Lower leg skin (tissue), 4 donors: ENCODE measurements around the gene ROGDI. TPM values are rescaled to one million over a fixed set of nuclear protein-coding genes. Genes with fewer than 3 reads are reported as not detected.

Source experiments
- DNase-seq, 2 donors: peaks; one replicate each; pipeline ENCODE4 v3.0.0-alpha.2; 2019; ENCODE audit warnings: low spot score in 2 of 2
- H3K4me3 ChIP-seq: fragments of 200-600 bp; sonication (generic); 2 replicates; pipeline ENCODE4 v1.5.1; 2017; ENCODE audit warnings: mild to moderate bottlenecking, low read depth; ENCODE audit not compliant: poor library complexity, severe bottlenecking
- CTCF ChIP-seq, 3 donors: fragments of 450-650 bp; IDR thresholded peaks; one replicate each; pipeline ENCODE4 v1.5.1; 2016; ENCODE audit warnings: antibody characterized with exemption in 3 of 3, mild to moderate bottlenecking in 3 of 3, moderate library complexity in 2 of 3
- POLR2A ChIP-seq, 2 donors: fragments of 450-650 bp; IDR thresholded peaks; one replicate each; pipeline ENCODE4 v1.6.1; 2016 to 2017; ENCODE audit warnings: antibody characterized with exemption in 2 of 2, mild to moderate bottlenecking in 1 of 2, moderate library complexity in 1 of 2
- WGBS, 2 donors: methylation state at CpG; one replicate each; pipeline ENCODE4 v1.1.5; 2018; 5-methylcytosine and 5-hydroxymethylcytosine counted together
- intact Hi-C: fragments of 100-400 bp; cut with DNase I; formaldehyde crosslinking; loops from one replicate; pipeline ENCODE4 v1.15.0; 2023; ENCODE audit warnings: low total_unique reads
- total RNA-seq, 4 donors: library from RNA; depleted of rRNA; stranded (reverse); fragments of >200 nt; gene quantifications; one replicate each; pipeline ENCODE4 v1.1.0, GENCODE V29; 2016

Gene ROGDI
- total RNA-seq, 4 donors from 2014 or later: 7.3 to 15.8 (median 10.2) TPM

GRCh38 chr16:4832698-4833343 lies 30.4 kb upstream of the ROGDI start:
- no peak overlapping the region for H3K4me3 ChIP-seq
- intact Hi-C loops: no loop called here
- no peak for DNase-seq
- WGBS, 2 donors: 81 to 85% methylated on average over 6 of the region's 6 CpGs
- TF ChIP-seq CTCF (IDR thresholded peaks at IDR 0.05): no peak
- TF ChIP-seq POLR2A (IDR thresholded peaks at IDR 0.05): no peak

- no peak for DNase-seq
- H3K4me3 ChIP-seq: no peak overlapping the region
- no peak for TF ChIP-seq CTCF (IDR thresholded peaks at IDR 0.05)
- no peak for TF ChIP-seq POLR2A (IDR thresholded peaks at IDR 0.05)
- intact Hi-C loops: no loop called here
- WGBS, 2 donors: 95 to 97% methylated on average over 8 of the region's 8 CpGs
Measured at GRCh38 chr16:4831616-4832015, 29.2 kb upstream of the ROGDI start.

GRCh38 chr16:4830408-4830807 lies 28.0 kb upstream of the ROGDI start:
- no peak overlapping the region for H3K4me3 ChIP-seq
- no peak for DNase-seq
- TF ChIP-seq POLR2A (IDR thresholded peaks at IDR 0.05) (no peak), CTCF (IDR thresholded peaks at IDR 0.05) (no peak)
- whole genome bisulfite sequencing, 2 donors: 89 to 91% methylated on average over 7 of the region's 7 CpGs
- intact Hi-C loops: no loop called here

GRCh38 chr16:4828567-4829321 lies 26.3 kb upstream of the ROGDI start:
- intact Hi-C loops: no loop called here
- no peak for DNase-seq
- TF ChIP-seq CTCF (IDR thresholded peaks at IDR 0.05) (no peak), POLR2A (IDR thresholded peaks at IDR 0.05) (no peak)
- 91 to 94% methylated on average over 11 of the region's 11 CpGs for WGBS, 2 donors
- no peak overlapping the region for H3K4me3 ChIP-seq

- intact Hi-C loops: no loop called here
- H3K4me3 ChIP-seq: no peak overlapping the region
- WGBS, 2 donors: 86 to 91% methylated on average over 10 of the region's 10 CpGs
- TF ChIP-seq CTCF (IDR thresholded peaks at IDR 0.05) (no peak), POLR2A (IDR thresholded peaks at IDR 0.05) (no peak)
- DNase-seq: no peak
Measured at GRCh38 chr16:4826980-4827379, 24.5 kb upstream of the ROGDI start.
